ENCODE results near the gene SLC6A14. TPM values are rescaled to one million over a fixed set of nuclear protein-coding genes. Genes with fewer than 3 reads are reported as not detected.

Gene SLC6A14
- total and polyA plus RNA-seq, 11 donors: not detected

- Histone ChIP-seq H3K9me3 (peaks cover 0 to 5% (median 0%) of the 10 kb centered on the region in 12 donors), H3K27ac (no peak overlapping the region), H3K4me1 (no peaks in the 10 kb centered on the region), H3K4me3 (no peak overlapping the region), H3K36me3 (no peaks in the 10 kb centered on the region), H3K27me3 (peaks cover 0 to 5% (median 0%) of the 10 kb centered on the region in 9 donors)
- intact Hi-C loops (cut with DNase I): no loop called here
- ATAC-seq (no peak), DNase-seq (no peak)
- WGBS, 4 donors: 4 to 28% (median 17%) methylated on average over 1 of the region's 1 CpG
- TF ChIP-seq CTCF (IDR thresholded peaks at IDR 0.05) (no peak), POLR2A (IDR thresholded peaks at IDR 0.05) (no peak)
Measured at GRCh38 chrX:116413273-116413672, 23.1 kb upstream of the SLC6A14 start.

DNA sequence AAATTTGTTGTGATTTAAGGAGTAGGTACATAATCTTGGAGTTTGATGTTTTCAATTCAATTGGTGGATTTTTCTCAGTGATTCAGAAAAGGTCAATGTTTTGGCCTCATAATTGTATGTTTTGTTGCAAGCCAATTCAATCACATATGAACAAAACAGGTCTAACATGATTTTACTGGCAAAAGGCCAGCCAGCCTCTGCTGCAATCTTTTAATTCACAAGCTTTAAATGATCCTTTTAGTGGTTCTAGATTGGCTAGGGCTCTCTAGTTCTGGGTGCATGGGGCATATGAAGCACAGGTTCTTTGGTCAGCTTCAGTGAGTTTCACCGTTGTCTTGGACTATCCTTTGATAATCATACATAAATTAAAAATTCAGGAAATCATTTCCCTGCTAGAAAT lies 19.2 kb upstream of the SLC6A14 start:
- intact Hi-C loops (cut with DNase I): no loop called here
- Histone ChIP-seq H3K27ac (no peak overlapping the region), H3K27me3 (peaks cover 0 to 5% (median 0%) of the 10 kb centered on the region in 9 donors), H3K4me1 (no peaks in the 10 kb centered on the region), H3K36me3 (no peaks in the 10 kb centered on the region), H3K9me3 (no peaks in the 10 kb centered on the region), H3K4me3 (no peak overlapping the region)
- DNase-seq: no peak
- TF ChIP-seq CTCF (IDR thresholded peaks at IDR 0.05) (no peak), POLR2A (IDR thresholded peaks at IDR 0.05) (no peak)
- 77 to 91% (median 87%) methylated on average over 1 of the region's 1 CpG for WGBS, 4 donors
- ATAC-seq: no peak

GRCh38 chrX:116417968-116418367 lies 18.4 kb upstream of the SLC6A14 start:
- intact Hi-C loops (cut with DNase I): no loop called here
- no peak for TF ChIP-seq POLR2A (IDR thresholded peaks at IDR 0.05)
- no peak for TF ChIP-seq CTCF (IDR thresholded peaks at IDR 0.05)

GRCh38 chrX:116427978-116428377 lies 8.4 kb upstream of the SLC6A14 start:
- TF ChIP-seq POLR2A (IDR thresholded peaks at IDR 0.05): no peak
- TF ChIP-seq CTCF (IDR thresholded peaks at IDR 0.05): no peak
- Histone ChIP-seq H3K36me3 (no peaks in the 10 kb centered on the region), H3K27ac (no peak overlapping the region), H3K9me3 (no peaks in the 10 kb centered on the region), H3K27me3 (no peaks in the 10 kb centered on the region), H3K4me1 (no peaks in the 10 kb centered on the region), H3K4me3 (no peak overlapping the region)
- intact Hi-C loops (cut with DNase I): no loop called here
- WGBS, 4 donors: 76 to 87% (median 83%) methylated on average over 3 of the region's 3 CpGs
- ATAC-seq (no peak), DNase-seq (no peak)

More at GRCh38 chrX:116417968-116418367, 18.4 kb upstream of the SLC6A14 start:
- Histone ChIP-seq H3K4me1 (no peaks in the 10 kb centered on the region), H3K4me3 (no peak overlapping the region), H3K27me3 (peaks cover 0 to 4% (median 0%) of the 10 kb centered on the region in 9 donors), H3K36me3 (no peaks in the 10 kb centered on the region), H3K27ac (no peak overlapping the region), H3K9me3 (no peaks in the 10 kb centered on the region)
- DNase-seq: no peak
- WGBS, 4 donors: 48 to 70% (median 61%) methylated on average over 4 of the region's 4 CpGs
- ATAC-seq: no peak
